Stimulated activated CD8-positive, alpha-beta memory T cell treated with anti-CD3 and anti-CD28 coated beads, Interleukin-12 subunit alpha, Interleukin-12 subunit beta, amount 100 ng/mL, for 4 hours (primary cell): Measurements from ENCODE around the gene TUB.
A peak's percentile ranks its signal among the peaks of the same experiment; 100 is the strongest.

ENCODE experiments used
- DNase-seq: peaks from one replicate; pipeline ENCODE4 v3.0.0-alpha.2; 2020; ENCODE audit warnings: low read depth

Gene TUB

DNA sequence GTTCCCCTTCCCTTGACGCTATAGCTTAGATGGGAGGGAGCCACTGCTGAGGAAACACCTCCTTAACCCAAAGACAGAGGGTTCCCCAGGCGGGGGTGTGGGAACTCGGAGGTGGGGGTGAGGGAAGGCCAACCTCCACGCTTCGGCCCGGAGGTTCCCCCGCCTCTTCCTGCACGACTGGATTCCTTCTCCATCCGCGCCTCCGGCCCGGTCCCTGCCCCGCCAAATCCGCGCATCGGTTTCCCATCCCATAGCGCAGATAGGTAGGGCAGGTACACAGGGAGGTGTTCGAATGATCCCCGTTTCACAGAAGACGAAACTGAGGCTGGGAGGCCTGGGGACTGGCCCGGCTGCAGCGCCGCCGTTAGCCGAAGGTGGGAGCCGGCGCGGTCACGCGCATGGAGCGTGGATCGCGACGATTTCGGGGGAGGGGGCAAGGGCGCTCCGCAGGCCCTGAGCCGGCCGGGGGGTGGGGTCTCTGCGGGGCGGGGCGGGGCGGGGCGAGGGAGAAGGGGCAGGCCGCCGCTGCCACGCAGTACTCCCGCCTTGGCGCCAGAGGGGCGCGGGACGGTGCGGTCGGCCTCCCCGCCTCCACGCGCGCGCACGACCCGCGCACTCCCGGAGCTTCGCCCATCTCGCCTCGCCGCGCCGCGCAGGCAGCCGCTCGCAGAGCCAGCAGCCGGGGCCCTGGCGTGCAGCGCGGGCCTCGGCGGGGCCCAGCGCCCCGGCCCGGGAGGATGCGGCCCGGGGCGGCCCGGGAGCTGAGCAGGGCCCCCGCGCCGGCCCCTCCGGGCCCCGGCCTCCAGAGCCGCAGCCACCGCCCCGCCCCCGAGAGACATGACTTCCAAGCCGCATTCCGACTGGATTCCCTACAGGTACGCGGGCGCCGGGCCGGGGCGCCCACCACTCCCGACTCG is at the start of gene TUB:
Gene TUB, plus strand, starts transcription at position 538 of the 917 bp plus-strand sequence. Its CDS starts 300 bp downstream, at position 838.
- no peak for DNase-seq

- DNase-seq: no peak
Observed at GRCh38 chr11:8031248-8032115, 49.5 kb upstream of the TUB start.

DNA sequence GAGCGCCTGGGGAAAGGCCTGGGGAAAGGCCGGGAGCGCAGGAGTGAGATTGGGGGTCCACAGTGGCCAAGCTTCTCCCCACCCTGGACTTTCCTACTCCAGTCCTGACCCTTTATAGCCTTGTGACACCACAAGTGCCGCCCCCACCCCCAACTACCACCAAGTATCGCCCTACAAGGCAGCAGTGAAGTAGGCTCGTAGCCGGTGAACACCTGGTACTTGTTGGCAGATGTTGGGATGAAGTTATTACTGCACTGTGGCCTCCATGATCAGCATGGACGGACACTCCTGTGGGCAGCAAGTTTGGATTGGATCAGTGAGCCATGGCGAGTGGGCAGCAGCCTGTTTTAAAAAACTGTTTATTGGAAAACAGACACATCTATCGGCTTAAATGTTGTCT is 48.9 kb upstream of the TUB start:
- DNase-seq: no peak

- no peak for DNase-seq
Observed at GRCh38 chr11:8032576-8033304, 48.3 kb upstream of the TUB start.

DNA sequence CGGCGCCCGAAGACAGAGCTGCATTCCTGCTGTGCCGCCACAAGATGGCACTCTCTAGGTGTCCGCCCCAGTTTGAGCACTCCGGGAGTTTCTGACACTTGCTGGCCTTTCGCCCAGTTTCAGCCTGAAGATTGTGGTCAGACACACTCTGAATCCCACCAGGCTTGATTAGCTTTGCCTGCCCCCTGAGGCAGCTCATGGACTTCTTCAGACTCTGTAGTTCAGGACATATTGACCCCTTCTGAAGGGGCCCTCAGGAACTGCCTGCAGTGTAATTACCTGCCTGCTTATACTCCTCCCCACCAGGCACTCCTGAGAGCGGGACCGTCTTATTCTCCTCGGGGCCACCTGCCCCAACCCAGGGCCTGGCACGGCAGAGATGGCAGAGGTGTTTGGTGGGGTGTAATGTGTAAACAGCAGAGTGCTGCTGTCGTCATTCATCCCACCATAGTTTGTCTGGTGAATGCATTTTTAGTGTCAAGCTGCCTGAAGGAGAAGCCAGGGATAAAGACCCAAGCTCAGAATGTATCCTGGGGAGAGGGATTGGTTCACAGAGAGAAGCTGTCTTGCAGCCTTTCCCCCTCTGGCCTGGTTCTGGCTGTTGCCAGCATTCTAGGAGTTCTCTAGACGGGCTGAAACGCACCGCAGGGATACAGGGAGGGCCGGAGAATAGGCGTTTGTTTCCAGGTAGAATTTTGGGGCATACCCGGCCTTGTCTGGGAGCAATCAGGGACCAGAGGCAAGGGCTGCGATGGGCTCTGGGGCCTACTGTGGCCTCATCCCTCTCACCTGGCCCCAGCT is 47.5 kb upstream of the TUB start:
- peak; percentile 10 for DNase-seq

DNA sequence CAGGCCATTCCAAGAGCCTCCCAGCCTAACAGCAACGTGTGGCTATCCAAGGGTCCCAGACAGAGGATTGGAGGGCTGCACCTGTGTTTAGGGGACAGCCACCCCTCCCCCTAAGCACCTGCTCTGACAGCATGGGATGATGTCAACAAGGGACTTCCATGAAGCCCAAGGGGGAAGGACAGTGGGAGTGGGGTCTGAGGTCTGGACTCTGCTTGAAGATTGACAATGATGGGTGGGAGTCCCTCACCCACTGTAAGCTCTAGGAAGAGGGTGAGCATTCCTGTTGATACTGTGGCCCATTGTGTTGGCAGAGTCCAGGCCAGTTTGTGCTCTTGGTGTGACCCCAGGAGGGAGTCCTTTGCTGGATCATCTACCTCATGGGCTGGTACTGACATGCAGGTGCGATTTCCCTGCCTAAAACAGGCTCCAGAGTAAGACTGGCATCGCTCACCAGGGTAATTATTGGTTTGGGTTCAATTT is 46.9 kb upstream of the TUB start:
- no peak for DNase-seq

- no peak for DNase-seq
Observed at GRCh38 chr11:8034604-8035190, 46.3 kb upstream of the TUB start.

- DNase-seq: no peak
Observed at GRCh38 chr11:8035200-8035855, 45.7 kb upstream of the TUB start.

- DNase-seq: no peak
Observed at GRCh38 chr11:8036002-8036802, 44.8 kb upstream of the TUB start.

DNA sequence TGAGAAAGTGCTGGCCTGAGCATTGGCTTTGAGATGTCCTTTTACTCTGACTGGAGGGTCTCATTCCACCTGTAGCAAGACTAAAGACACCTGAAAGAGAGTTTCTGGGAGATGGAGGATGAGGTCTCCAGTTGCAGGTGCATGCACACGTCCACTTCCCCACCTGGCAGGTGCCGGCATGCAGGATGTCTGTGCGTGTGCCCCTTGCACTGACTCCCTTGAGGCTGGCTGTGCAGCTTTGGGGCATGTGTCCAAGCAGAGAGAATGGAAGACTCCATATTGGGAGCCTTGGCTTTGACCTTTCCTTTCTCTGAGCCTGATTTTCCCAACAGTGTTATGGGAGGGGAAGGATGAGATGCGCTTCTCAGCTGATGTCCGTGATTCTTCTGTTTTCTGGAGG is 44.0 kb upstream of the TUB start:
- no peak for DNase-seq

GRCh38 chr11:8038393-8038792 is 42.6 kb upstream of the TUB start:
- DNase-seq: no peak

GRCh38 chr11:8038811-8039529 is 42.0 kb upstream of the TUB start:
- no peak for DNase-seq

DNA sequence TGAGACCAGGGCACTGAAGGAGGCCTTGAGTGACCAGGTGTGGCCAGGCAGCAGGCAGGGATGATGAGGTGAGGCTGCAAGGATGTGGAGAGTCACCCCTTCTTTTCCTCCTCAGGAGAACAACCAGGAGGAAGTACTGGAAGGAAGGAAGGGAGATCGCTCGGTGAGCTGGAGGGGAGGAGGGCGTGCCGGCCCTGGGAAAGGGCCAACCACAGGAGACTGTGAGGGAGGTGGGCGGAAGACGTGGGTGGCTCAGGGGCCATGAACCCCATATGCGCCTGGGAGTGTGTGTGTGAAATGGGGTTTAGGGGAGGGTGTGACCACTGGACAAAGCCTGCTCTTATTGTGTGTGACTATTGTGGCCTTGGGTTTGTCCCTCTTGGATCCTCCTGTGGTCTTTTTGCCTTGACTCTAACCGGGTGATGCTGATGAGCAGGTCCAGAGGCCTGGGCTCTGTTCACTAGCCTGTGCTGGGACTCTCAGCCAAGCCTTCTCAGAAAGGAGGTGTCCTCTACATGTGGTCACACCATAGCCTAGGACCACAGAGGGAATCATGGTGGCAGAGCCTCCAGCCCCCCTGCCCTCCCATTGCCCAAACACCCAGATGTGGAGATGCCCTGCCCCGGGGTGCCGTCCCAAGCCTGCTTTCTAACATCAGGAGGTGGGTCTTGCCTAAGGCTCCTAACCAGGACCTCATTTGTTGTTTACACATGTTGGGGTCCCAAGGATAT is 41.3 kb upstream of the TUB start:
- no peak for DNase-seq

DNA sequence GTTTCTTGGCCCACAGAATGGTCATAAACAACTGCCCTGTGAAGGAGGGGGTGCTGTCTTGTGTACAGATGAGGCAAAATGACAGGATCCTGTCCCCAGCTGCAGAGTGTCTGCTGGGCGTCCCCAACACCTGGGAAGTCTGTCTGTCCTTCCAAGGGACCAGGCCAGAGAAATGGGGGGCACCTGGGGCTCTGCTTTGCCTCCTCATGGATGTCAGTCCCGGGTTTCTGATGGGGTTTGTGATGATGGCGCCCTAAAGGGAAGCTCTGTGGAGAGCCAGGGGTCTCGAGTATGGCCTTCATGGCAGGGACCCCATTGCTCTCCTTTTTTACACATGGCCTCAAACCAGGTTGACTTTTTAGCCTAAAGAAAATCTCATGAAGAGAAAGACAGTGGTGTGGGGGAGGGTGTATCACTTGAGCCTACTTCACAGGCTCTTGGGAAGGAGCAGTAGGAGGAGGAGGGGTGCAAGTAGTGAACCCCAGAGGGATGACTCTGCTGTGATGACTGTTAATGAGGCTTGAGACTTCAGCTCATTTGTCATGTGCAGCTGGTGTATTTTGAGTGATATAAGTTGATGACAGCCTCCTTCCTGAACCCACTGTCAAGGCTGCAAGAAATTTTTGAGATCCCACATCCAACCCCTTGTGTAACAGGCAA is 40.6 kb upstream of the TUB start:
- no peak for DNase-seq

DNA sequence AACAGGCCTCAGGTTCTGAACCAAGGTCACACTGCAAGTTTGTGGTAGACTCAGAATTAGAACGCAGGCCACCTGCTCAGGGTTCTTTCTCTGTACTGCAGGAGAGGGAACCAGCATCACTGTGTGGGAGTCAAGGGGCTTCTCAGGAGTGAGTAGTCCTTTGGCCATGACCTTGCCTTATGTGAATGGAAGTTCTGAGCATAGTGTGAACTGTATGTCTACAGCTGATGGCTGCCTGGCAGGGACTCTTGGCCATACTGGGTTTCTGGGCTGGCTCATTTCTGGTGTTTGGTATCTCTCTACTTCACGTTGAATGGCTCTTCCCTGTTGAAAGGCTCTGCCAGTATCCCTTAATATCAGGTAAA is 40.1 kb upstream of the TUB start:
- no peak for DNase-seq

GRCh38 chr11:8041576-8041975 is 39.4 kb upstream of the TUB start:
- DNase-seq: no peak

DNA sequence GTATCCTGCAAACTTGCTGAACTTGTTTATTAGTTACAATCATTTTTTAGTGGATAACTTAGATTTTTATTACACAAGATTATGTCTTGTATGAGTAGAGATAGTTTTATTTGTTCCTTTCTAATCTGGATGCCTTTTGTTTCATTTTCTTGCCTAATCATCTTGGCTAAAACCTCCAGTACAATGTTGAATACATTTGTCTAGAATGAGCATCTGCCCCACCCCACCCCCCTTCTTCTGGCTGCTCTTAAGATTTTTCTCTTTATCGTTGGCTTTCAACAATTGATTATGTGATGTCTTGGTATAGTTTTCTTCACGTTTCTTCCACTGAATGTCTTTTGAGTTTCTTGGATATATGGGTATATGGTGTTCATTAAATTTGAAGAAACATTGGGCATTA is 37.3 kb upstream of the TUB start:
- no peak for DNase-seq

GRCh38 chr11:8045839-8046238 is 35.2 kb upstream of the TUB start:
- no peak for DNase-seq
